NCI-H2029 (cell line): Measurements from ENCODE around the gene CYP26A1.
"Not testable (repeated sequence)": the region's sequence is repeated elsewhere in the genome, so short reads cannot be mapped to it uniquely, and the experiment has no call there.

ENCODE experiments used
- DNase-seq: peaks from one replicate; lab custom pipeline; 2025; lab: John Stamatoyannopoulos, UW

CYP26A1 gene

GRCh38 chr10:93080350-93081046 lies 6.8 kb downstream of the CYP26A1 start:
- no peak for DNase-seq

- no peak for DNase-seq
Observed at GRCh38 chr10:93081318-93081717, 7.6 kb downstream of the CYP26A1 start.

- DNase-seq = no peak
Observed at GRCh38 chr10:93081834-93082233, 8.1 kb downstream of the CYP26A1 start.

GRCh38 chr10:93083743-93084539 lies 10.2 kb downstream of the CYP26A1 start:
- no peak for DNase-seq

- DNase-seq = no peak
Observed at GRCh38 chr10:93085272-93085859, 11.7 kb downstream of the CYP26A1 start.

GRCh38 chr10:93086289-93086688 lies 12.6 kb downstream of the CYP26A1 start:
- no peak for DNase-seq

GRCh38 chr10:93087846-93088245 lies 14.2 kb downstream of the CYP26A1 start:
- DNase-seq = no peak

GRCh38 chr10:93088466-93088865 lies 14.8 kb downstream of the CYP26A1 start:
- no peak for DNase-seq

GRCh38 chr10:93090619-93091018 lies 16.9 kb downstream of the CYP26A1 start:
- no peak for DNase-seq

GRCh38 chr10:93091960-93092359 lies 18.3 kb downstream of the CYP26A1 start:
- no peak for DNase-seq

- DNase-seq = no peak
Observed at GRCh38 chr10:93095225-93095624, 21.5 kb downstream of the CYP26A1 start.

- no peak for DNase-seq
Observed at GRCh38 chr10:93096901-93097300, 23.2 kb downstream of the CYP26A1 start.

- no peak for DNase-seq
Observed at GRCh38 chr10:93097386-93097785, 23.7 kb downstream of the CYP26A1 start.

GRCh38 chr10:93098816-93099215 lies 25.1 kb downstream of the CYP26A1 start:
- no peak for DNase-seq

- no peak for DNase-seq
Observed at GRCh38 chr10:93099670-93100069, 26.0 kb downstream of the CYP26A1 start.

GRCh38 chr10:93101148-93101547 lies 27.5 kb downstream of the CYP26A1 start:
- DNase-seq = not testable (repeated sequence)

GRCh38 chr10:93103953-93104352 lies 30.3 kb downstream of the CYP26A1 start:
- DNase-seq = no peak

GRCh38 chr10:93106631-93107072 lies 33.0 kb downstream of the CYP26A1 start:
- peak; percentile 20 for DNase-seq

- DNase-seq = no peak
Observed at GRCh38 chr10:93110472-93111146, 36.9 kb downstream of the CYP26A1 start.

- no peak for DNase-seq
Observed at GRCh38 chr10:93113042-93113441, 39.3 kb downstream of the CYP26A1 start.

GRCh38 chr10:93115661-93116383 lies 42.1 kb downstream of the CYP26A1 start:
- peak; percentile 0 for DNase-seq

- DNase-seq = no peak
Observed at GRCh38 chr10:93121311-93121710, 47.6 kb downstream of the CYP26A1 start.
